GM18498 (cell line): ENCODE results near the gene PACRG.

Experiments
- ATAC-seq: cut with Tn5 transposase; IDR thresholded peaks from one replicate; pipeline ENCODE4 v1.9.1; 2021; ENCODE audit warnings: mild to moderate bottlenecking, moderate library complexity; ENCODE audit not compliant: unreplicated experiment

PACRG gene

DNA sequence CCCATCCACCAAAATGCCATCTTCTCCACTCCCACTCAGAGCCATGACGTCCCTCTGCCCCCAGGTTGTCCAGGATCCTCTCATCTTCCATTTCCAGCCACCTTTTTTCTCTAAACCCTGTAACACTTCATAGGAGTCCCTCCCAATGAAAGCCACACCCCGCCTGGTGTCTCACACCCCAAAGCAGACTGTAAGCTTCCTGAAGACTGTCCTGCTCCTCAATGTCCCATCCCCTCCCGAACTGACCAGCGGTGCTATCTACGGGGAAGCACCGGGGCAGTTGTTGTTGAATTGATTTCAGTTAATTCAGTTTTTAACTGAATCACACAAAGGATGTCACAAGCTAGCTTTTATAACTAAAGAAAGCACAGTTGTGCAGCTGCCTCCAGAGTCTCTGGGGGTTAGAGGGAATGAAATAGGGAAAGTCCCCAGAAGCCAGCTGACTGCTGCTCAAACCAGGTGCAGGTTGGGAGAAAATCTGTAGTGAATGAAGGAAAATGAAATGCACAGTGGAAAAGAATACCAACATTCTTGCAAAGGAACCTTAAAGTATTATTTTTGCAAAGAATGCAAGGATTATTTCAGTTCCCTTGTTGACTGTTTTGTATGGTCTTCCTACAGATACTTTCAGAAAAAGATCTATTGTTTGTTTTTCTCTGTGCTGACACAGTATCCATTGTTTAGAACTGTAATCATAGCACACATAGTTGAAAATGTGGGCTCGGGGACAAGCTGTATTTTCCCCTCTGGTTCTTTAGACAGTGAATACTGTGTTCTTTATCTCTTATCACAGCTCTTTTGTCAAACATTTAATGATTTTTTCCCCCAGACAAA, 464.1 kb downstream of the PACRG start:
- ATAC-seq = no peak

DNA sequence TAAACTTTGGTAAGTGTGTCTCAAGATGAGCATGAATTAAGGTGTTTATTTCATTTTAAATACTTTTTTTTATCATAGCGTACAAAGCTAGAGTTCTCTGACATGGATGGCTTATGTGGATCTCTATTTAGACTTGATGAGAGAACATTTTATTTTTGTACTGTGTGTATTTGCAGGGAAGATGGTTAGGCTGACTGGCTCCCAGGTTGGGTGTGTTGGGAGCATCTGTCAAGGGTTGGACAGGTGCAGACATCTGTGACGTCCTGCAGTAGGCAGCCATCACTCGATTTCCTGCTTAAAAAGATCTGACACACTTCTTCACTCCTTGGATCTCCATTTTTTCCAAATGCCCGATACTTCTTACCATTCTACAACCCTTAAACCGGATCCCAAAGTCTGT, 464.8 kb downstream of the PACRG start:
- ATAC-seq = no peak

DNA sequence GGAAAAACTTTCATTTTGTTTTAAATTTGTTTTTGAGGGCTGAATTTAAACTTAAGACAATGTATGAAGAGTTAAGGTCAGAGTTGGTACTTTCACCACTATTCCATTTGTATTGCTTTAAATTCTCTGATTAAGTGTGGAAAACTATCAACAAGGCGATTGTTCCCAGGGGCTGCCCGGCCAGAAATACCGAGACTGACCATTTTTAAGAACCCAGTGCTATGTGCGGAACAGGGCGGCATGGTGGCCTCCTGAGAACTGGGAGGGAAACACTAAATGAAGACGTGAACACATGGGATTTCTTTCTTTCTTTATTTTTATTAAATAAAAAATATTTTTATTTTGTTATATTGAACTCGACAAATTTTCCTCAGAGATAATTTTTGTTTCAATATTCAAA, 465.6 kb downstream of the PACRG start:
- no peak for ATAC-seq

DNA sequence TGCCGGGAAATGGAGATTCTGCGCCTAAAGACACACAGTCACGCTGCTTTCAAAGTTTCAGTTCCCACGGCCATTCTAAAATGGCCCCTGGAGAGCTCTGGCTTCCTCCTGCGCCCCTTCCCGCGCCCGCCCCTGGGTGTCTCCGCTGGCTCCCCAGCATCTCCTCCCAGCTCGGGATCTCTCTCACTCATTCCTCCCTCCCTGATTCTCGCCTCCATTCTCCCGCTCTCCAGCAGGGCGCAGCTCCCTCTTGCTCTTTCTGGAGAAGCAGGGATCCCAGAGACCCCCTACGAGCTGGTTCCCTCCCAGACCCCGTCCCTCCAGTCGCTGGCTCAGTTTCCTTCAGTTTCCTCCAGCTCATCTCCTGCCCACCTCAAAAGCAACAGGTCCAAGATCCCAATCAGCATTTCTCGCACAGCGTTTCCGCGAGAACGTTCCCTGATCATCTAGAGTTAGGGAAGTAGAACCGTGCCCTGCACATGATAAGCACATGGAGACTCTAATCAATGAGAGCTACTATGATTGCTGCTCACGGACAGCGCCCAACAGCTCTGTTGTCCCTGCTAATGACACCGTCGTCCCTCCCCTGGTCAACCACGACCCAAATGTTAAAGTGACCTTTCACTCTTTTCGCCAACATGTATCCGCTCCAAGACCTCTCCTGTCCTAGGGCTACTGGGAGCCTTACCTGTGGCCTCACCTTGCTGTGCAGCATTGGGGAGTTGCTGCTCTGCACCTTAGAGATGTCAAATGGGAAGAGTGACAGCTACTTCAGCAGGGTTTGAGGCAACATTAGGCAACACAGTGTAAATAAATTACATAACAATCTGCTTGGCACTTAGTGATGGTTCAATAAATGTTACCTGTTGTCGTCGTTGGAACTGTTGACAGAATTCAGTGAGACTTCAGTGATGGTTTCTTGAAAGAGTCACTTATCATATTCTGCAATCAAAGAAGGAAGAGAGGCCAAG, 468.2 kb downstream of the PACRG start:
- no peak for ATAC-seq

DNA sequence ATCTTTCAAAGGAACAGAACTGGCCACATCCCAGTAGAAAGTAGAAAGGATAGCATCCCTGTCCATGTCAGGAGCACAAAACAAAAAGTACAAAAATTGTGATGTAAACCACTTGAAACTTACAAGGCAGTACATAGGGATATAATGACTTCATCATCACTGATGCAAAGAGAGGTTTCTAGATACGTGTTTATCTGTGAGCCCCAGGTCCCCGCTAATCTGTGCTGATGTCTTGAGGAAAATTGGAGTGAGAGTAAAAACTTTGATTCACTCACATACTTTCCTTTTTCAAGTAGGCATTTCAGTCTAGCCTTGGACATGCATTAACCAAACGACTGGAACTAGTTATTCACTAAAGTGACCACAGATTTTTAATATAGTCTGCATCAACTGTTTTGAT, 470.1 kb downstream of the PACRG start:
- no peak for ATAC-seq

DNA sequence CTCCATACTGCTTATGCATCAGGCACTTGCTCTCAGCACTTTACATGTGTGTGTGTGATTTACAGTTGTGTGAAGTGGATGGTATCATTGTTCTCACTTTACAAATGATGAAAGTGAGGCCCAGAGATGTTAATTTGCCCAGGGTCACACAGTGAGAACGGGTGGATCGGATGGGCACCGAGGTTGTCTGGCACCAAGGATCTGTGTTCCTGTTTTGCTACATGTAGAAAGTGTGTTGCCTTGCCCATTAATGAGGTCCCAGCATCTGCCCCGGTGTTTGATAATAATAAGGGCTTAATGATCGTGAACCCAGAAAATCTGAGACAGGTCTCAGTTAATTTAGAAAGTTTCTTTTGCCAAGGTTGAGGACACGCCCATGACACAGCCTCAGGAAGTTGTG, 470.6 kb downstream of the PACRG start:
- ATAC-seq = no peak

DNA sequence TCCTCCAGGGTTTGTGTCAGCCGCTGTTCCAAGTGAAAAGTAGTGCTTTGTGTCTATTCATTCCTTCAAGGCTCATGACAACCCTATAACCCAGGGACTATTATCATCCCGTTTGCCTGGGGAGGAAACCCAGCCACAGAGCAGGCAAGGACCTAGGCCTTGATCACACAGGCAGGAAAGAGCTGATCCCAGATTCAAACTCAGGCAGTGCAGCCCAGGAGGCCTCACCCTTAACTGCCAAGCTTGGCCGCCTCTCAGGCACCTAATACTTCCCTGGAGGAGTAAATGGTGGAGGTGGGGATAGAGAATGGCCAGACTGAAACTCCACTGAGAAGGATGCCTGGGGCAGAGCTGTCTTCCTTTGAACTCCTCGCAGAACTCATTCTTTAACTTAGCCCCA, 471.6 kb downstream of the PACRG start:
- no peak for ATAC-seq

DNA sequence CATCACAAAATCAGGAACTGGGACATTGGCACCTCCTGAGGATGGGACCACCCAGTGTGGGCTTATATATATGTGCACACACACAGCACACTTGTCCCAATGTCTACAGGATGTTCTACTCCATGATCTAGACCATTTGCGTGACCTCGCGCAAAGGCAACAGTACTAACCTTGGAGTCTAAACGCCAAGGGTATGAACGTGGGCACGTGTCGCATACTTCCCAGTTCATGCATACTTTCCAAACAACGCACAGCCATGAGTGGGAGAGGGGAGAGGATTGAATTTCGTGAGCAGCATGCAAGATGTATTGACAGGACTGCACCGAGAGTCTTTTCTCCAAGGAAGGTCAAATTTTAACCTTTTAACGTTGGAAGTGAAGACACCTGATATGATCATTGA, 472.5 kb downstream of the PACRG start:
- no peak for ATAC-seq

DNA sequence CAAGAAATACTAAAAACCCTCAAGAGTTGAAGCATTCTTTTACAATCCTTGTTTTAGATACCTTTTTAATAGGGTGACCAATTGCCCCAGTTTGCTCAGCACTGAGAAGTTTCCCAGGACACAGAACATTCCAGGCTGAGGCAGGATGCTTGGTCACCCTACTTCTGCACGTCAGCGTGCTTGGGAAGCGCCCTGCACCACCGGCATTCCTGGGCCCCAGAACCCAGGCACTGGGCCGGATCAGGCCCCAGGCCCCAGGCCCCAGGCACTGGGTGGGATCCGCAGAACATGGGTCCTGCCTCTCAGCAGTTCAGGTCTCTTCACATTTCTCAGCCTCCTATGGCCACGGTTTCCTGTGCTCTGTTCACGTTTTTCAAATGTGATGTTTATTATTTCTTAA, 472.9 kb downstream of the PACRG start:
- no peak for ATAC-seq

DNA sequence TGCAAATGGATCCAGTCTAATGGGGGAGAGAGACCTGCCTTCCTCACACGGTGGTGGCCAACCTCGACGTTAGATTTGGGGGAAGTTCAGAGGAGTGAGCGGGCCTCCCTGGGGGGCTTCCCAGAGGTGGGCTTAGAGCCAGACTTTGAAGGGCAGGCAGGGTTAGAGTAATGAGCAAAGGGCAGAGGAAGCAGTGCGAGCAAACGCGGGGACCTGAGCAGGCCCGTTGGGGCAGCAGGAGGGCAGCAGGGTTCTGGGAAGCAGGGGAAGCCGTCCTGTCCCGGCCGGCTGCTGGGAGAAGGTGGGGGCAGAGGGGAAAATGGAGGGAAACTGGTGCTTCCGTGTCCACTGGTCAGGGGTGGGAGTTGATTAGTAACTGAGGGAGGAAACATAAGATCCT, 474.1 kb downstream of the PACRG start:
- ATAC-seq = no peak

DNA sequence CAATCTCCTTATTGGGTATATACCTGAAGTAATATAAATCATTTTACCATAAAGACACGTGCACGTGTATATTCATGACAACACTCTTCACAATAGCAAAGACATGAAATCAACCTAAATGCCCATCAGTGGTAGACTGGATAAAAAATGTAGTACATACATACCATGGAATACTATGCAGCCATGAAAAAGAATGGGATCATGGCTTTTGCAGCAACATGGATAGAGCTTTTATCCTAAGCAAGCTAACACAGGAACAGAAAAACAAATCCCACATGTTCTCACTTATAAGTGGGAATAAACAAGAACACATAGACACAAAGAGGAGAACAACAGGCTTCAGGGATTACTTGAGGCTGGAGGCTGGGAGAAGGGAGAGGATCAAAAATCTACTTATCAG, 478.4 kb downstream of the PACRG start:
- no peak for ATAC-seq

DNA sequence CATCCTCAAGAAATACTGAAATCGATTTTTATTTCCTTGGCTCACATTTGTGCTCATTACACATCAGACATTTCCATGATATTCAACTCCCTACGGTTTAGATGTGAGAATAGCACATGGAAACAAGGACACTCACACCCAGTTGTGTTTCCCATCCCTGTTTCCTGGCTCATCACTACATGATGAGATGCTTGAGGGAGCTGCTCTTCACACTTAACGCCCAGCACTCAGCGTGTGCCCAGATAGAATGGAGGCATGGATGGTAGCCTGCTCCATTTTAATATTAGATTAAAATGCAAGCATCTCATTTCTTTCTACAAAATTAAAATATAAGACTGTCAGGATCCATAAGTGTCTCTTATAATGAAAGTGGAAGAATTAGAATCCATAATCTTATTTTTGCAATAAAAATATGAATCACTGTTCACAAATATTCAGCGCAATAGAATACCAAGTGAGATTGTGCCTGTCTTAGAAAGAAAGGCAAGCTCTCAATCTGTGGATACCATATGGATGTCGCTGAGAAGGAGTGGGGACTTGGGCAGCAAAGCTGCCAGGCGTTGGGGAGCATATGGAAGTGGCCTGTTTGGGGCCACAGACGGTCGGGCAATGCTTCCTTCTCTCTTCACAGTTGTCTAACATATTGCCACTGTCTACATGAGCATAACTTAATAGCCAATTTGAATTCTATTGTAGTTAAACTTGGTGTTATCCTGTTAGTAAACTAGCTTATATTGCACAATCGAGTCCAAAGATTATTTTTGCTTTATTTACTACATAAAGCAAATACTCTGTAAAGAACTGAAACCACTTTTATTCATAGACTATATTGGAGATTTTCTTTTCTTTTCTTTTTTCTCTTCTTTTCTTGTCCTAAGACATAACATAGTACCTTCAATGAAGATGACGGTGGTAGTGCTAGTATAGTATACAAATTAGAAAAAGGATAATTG, 479.9 kb downstream of the PACRG start:
- no peak for ATAC-seq

DNA sequence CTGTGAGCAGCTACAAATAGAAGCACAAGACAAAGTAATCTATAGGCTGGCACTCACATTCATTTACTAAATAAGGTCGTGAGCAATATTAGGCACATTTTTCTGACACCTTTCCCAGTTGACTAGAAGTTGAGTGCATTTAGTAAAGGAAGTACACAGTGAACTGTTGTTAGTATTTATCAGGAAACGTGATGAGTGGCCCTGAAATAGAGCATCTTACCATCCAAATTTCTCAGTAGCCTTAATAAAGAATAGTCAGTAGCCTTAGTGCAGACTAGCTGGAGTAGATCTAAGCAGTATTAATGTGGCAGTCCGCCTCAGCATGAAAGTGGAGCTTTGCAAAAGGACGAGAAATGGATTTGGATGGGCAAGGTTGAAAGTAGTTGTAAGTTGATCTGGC, 481.2 kb downstream of the PACRG start:
- no peak for ATAC-seq

DNA sequence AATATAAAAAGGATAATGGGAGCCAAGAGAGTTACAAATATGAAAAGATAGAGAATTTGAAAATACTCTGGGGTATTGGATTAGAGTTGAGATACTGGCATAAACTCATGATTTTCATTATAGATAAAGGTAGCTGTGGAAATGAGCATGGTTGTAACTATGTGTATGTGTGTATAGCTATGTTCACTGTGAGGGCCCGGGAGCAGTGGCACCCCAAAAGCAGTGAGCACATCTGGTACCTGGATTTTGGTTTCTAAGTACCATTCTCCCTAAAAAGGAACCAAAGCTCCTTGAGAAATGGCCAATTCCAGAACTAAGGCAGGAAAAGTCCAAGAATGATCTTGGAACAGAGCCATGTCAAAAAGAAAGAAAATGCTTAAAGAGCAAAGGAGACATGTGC, 484.3 kb downstream of the PACRG start:
- ATAC-seq = no peak

DNA sequence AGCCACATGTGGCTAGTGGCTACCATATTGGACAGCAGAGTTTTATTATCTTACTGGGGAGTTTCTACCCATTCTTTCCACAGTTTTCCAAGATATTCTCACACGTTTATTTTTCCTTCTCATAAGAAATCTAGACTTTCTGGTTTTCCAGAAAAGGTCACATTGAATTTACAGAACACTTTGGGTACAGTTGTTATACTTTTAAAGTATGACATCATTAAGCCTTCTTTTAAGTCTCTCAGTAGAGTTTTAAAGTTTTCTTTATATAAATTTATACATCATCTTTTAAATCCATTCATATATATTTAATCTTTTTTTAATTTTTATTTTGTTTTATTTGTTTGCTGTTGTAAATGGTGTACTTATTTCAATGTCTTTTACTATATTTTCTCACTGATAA, 486.5 kb downstream of the PACRG start:
- ATAC-seq = no peak

DNA sequence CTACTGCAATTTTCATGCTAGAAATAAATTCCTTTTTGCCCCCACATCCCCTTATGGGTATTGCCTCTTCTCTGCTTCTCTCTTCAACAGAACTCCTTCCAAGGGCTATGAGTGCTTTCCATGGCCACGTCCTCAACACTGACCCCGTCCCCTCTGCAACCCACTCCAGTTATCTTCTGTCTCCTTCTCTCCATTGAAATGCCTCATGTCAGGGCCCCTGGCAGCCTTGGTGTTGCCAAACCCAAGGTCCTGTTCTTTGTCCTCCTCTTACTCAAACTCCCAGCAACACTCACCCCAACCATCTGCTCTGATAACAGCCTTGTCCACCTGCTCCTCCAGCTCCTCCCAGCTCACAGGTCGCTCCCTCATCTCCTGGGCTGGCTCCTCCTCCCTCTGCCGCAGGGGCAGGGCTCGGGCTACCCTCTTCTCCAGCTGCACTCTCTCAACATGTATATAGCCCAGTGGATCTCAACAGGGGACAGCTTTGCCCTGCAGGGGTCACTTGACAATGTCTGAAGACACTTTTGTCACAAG, 490.7 kb downstream of the PACRG start:
- ATAC-seq = no peak

DNA sequence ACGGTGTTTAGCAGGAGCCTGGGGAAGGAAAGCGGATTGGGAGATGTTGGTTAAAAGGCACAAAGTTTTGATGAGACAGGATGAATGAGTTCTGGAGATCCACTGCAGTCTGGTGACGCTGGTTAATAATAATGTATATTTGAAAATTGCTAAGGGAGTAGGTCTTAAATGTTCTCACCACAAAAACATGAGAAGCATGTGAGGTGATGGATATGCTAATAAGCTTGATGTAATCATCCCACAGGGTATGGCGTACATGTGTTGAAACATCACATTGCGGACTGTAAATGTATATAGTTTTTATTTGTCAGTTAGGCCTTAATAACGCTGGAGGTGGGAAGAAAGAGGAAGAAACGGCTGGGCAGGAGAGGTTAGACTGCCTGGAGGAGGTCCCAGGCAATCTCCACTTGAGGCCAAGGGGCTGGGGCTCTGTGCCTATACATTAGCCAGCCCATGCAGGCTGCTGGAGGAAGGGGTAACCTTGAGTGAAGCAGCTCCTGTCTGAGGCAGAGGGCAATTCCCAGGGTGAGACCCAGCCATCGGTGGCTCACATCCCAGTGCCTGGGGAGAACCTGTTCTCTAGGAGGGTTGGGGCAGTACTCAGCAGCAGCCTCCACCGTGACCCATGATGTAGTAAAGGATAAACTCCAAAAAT, 498.5 kb downstream of the PACRG start:
- ATAC-seq = no peak

DNA sequence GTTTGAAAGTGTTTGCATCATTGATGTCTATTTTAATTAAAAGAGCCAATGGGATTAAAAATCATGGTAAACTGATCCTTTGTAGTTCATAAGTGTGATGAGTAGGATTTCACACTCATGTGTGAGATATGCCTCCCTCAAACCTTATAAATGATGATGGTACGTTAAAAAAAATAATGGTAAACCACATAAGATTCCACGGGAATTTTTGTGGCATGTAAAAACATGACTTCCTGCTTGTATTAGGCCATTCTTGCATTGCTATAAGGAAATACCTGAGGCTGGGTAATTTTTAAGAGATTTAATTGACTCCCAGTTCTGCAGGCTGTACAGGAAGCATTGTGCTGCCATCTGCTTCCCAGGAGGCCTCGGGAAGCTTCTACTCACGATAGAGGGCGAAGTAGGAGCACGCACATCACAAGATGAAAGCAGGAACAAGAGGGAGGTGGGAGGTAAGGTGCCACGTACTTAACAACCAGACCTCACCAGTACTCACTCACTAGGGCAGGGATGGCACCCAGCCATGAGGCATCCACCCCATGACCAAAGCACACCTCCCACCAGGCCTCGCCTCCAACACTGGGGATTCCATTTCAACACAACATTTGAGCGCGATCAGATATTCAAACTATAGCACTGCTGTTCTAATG, 499.2 kb downstream of the PACRG start:
- ATAC-seq = no peak

DNA sequence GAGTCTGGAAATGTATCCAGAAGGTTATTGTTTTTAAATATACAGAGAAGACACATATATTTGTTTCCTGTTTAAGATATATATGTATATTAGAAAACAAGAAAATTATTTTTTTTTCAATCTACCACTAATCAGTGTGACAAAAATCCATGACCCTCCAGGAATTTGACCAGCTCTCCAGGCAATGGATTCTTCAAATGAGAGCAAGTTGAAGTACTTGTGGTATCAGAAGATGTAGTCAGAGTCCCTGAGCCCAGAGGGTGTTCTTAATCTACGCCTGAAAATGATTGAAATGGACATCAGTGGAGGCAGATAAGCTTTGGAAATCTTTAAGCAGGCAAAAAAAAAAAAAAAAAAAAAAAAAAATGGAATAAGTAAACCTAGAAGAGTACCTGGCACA, 500.3 kb downstream of the PACRG start:
- ATAC-seq = no peak

DNA sequence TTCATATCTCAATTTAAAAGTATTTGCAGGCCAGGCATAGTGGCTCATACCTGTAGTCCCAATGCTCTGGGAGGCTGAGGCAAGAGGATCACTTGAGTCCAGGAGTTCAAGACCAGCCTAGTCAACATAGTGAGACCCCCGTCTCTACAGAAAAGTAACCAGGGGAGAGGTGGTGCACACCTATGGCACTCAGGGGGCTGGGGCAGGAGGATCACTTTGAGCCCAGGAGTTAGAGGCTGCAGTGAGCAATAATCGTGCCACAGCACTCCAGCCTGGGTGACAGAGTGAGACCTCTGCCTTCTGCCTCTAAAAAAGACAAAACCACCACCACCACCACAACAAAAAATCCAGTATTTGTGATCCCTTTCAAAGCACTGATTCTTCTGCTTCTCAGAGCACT, 501.3 kb downstream of the PACRG start:
- ATAC-seq = no peak
